OCI-M1 (cell line): ENCODE data around the gene REX1BD.
"Not testable (repeated sequence)": the region's sequence is repeated elsewhere in the genome, so short reads cannot be mapped to it uniquely, and the experiment has no call there.

Experiments used
- DNase-seq: peaks from one replicate; lab custom pipeline; 2025; lab: John Stamatoyannopoulos, UW

The REX1BD gene

GRCh38 chr19:18577365-18577914 is 11.2 kb upstream of the REX1BD start:
- DNase-seq = no peak

DNA sequence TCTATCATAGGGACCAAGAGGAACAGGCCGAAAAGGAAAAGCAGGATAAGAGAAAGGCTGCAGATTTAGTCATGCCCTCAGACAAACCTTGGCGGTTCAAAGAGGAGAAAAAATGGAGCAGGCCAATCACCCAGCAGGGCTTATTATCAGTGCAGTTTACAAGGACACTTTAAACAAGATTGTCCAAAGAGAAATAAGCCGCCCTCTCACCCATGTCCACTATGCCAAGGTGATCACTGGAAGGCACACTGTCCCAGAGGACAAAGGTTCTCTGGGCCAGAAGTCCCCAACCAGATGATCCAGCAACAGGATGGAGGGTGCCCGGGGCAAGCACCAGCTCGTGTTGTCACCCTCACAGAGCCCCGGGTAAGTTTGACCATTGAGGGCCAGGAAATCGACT is 8.3 kb upstream of the REX1BD start:
- DNase-seq = no peak

DNA sequence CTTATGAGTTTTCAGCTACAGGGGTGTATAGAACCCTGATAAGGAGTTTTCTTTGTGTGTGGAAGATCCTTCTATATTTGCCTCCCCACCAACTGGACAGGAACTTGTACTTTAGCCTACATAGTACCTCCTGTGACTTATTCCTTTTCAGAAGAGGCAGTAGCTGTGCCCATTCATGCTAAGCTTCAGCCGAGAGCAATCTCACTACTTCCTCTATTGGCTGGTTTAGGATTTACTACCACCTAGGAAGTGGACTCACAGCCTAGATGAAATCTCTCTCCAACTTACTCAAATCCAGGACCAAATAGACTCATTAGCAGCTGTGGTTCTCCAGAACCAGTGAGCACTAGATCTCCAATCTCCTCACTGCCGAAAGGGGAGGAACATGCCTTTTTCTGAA is 2.3 kb upstream of the REX1BD start:
- DNase-seq = peak; percentile 76

DNA sequence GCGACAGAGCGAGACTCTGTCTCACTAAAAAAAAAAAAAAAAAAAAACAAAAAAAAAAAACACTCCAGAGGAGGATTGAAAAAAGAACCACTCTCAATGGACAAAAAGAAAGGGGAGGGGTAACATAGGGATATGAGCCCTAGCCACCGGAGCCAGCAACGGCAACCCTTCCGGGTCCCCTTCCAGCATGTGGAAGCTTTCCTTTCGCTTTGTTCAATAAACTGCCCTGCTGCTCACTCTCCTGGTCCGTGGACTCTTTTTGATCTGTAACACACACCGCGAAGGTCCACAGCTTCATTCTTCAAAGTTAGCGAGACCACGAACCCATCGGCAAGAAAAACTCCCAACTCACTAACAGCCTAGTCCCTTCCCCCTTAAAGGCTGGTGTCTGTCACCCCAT is 1.0 kb upstream of the REX1BD start:
- DNase-seq = no peak

DNA sequence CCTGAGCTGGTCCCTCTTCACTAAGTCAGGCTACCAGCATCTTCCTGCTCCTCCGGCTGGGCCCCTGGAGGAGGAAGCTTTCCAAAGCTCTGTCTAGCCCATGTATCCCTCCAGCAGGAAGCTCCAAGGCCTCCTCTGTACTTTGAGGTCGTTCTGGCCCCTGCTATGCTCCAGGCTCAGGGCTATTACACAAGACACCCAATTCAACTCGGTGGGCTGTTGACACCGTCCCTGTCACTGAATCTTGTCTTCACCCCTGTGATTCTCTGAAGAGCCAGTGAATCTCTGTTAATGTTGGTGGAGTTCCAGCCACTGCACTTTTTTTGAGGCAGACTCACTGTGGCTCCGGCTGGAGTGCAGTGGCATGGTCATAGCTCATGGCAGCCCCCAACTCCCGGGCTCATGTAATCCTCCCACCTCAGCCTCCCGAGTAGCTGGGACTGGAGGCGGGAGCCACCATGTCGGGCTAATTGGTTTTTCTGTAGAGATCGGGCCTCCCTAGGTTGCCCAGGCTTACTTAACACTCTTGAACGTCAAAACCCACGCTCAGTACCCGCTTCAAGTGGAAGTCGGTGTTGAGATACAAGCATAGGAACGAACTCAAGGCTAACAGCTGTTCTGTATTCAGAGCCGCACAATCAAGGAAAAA is 512 bp upstream of the REX1BD start:
- DNase-seq = no peak

DNA sequence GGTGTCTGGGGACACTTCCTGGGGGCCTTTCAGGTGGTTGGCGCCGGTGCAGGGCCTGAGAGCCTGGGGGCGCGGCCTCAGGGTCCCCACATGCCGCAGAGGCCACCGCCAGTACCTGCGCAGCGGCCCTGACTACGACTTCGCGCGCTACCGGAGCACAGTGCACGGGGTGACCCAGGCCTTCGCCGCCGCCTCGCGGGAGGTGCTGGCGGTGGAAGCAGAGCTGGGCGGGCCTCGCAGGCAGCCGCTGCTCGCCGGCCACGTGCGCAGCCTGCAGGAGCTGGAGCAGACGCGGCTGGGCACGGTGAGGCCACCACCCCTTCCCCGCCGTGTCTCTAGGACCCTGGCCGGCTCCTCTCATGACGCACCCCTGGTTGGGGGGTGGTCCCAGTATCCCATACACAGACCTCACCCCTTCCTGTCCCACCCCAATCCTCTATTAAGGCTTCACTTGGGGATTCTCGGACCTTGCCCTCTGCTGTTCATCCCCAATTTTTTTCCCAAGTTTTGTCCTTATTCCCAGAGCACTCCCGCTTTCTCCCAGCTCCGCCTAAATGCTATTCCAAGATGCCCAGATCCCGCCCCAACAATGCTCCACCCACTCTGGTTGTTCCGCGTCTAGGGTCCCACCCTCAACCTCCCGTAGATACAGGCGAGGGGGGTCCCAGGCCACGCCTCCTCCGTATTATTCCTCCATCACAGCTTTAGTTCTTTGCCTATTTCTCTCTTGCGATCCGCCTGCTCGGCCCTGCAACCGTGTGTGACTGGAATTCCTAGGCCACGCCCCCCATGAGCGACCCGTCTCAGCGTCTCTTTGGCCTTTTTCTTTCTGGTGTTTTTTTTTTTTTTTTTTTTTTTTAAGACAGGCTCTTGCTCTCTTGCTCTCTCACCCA is 1.0 kb downstream of the REX1BD start:
- DNase-seq = peak; percentile 76

DNA sequence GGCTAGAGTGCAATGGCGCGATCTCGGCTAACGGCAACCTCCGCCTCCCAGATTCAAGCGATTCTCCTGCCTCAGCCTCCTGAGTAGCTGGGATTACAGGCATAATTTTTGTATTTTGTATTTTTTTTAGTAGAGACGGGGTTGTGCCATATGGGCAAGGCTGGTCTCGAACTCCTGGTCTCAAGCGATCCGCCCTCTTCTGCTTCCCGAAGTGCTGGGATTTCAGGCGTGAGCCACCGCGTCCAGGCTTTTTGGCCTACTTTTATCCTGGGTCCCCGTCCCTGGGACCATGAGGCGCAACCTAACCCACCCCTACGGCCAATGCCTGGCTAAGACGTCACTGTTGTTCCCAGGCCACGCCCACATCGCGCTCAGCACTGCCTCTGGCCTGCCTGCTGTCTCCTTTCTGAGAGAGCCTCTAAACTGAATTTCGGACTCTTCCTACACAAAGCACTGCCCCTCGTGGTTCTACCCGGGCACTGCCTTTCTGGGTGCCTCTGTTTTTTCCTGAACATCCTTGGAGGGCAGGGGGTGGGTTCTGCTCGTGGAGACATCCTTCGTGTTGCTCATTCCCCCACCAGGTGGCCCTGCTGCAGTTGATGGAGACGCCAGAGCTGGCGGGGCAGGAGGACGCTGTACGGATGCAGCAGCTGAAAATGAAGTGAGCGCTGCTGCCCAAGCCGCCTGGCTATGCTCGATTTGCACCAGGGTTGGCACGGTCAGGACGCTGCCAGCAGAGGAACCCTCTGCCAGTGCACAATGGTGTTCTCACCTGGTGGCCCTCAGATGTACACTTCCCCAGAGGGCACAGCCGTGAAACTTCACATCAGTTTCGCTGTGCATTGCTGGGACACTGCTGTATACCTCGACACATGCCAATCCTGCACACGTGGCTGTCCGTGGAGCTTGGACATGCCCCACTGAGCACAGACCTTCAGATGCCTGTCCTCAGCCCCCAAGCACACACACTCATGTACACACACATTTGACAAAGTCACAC is 2.0 kb downstream of the REX1BD start:
- DNase-seq = no peak

- DNase-seq = no peak
Measured at GRCh38 chr19:18591735-18592385, 3.3 kb downstream of the REX1BD start.

DNA sequence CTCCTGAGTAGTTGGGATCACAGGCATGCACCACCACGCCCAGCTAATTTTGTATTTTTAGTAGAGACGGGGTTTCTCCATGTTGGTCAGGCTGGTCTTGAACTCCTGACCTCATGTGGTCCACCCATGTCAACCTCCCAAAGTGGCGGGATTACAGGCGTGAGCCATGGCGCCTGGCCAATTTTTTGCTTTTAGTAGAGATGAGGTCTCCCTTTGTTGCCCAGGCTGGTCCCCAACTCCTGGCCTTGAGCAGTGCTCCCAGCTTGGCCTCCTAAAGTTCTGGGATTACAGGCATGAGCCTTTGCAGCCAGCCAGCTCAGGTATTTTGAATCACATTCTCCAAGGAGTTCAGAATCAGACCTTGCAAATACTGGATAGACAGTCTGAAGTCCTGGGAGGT is 4.1 kb downstream of the REX1BD start:
- DNase-seq = not testable (repeated sequence)

DNA sequence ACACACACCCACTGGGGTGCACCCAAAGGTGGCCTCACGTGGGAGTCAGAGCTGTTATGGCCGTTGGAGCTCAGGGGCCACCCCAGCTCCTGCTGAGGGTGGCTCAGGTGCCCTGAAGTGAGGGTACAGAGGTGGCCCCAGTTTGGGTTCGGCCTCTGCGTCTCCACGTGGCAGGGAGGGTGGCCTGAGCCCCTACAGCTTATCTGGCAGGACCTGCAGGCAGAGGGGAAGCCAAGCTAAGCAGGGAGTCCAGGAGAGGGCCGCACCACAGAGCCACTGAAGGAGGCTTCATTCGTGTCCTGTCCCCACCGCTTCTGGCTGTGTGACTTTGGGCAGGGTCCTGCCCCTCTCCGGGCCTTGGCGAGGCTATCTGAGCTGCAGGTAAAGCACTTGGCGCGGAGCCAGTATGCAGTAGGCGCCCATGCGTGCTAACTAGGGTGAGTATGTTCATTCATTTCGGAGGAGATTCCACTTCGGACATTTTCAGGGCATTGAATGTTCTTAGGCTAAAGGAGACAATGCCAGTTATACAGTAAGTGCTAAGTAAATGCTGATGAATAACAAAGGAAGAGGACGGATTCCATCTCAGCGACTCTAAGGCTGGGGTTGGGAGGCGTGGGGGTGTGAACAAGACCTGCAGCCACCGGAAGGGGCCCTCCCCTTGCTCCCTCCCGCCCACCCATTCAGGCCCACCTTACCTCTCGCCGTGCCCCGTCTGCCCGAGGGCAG is 4.9 kb downstream of the REX1BD start:
- DNase-seq = no peak

DNA sequence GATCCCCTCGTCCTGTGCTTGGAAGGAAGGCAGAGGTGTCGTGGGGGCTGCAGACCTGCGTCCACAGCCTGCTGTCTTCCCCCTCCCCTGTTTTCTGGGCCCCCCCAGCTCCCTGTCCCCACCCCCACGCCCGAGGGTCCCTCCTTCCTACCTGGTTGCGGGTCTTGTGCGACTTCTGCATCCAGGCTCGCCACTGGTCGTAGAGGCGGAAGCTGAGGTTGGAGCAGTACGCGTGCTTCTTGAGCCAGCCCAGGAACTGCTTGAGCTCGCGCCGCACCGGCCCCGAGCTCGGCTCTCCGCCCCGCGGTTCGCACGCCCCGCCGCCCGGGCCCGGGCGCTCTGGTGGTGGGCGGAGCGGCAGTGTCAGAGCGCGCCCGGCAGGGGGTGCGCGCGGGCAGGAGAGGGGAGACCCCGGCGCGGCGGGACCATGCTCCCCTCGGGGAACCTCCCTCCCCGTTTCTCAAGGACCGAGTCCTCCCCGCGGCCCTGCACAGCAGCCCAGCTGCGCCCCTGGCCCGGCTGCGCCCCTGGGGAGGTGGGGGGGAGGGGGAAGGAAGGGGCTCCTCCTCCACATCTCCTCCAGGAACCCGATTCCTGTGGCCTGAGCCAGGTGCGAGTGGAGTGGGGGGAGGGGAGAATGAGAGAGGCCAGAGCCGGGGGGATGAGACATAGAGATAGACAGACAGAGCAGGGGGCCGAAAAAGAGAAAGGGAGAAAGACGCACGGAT is 5.7 kb downstream of the REX1BD start:
- peak; percentile 87 for DNase-seq

GRCh38 chr19:18594824-18595373 is 6.3 kb downstream of the REX1BD start:
- DNase-seq = no peak

DNA sequence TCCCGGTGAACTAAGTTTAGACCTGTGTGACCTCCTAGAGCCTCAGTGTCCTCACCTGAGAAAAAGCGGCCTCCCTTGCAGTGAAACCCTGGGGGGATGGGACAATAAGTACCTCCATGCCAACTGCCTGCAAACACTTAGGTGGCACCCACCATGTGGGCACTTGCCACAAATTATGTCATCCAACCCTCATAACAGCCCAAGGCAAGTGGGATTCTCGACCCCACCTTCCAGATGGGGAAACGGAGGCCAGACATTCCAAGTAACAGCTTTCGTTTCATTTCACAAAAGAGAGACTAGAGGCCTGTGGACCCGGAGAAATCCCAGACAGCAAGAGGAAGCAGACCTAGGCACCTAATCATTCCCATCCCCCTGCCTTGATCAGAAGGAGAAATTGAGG is 6.9 kb downstream of the REX1BD start:
- no peak for DNase-seq

DNA sequence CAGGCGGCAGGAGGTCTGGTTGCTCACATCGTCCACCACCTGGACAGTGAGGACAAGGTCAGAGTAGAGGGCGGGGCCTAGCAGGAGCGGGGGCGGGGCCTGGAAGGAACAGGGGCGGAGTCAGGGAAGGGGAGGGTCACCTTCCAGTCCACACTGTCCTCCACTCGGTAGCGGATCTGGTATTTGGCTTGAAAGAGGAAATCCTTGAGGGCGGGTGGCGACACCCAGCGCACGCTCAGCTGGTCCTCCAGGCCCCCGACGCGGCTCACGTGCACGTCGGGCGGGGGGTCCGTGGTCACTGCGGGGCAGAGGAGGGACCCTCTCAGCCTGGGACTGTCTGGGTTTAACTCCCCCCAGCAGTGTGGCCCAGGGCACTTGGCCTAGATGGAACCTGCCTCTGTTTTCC is 8.2 kb downstream of the REX1BD start:
- peak; percentile 87 for DNase-seq

- no peak for DNase-seq
Measured at GRCh38 chr19:18597809-18598660, 9.4 kb downstream of the REX1BD start.

DNA sequence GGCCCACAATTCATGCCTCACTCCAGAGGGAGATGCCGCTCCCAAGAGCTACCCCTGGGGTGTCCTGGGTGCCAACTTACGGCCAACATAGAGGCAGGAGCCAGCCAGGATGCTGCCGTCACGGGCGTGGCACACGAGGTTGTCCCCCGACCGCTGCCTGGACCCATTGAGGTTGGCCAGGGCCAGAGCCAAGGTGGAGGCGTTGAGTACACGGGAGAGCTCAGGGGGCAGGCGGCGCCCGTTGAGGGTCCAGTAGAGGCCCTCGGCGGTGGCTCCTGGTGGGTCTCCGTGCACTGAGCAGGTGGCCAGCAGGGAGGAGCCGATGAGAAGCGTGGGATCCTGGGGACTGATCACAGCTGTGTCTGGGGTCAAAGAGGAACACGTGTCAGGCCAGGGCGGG is 10.9 kb downstream of the REX1BD start:
- DNase-seq = no peak

DNA sequence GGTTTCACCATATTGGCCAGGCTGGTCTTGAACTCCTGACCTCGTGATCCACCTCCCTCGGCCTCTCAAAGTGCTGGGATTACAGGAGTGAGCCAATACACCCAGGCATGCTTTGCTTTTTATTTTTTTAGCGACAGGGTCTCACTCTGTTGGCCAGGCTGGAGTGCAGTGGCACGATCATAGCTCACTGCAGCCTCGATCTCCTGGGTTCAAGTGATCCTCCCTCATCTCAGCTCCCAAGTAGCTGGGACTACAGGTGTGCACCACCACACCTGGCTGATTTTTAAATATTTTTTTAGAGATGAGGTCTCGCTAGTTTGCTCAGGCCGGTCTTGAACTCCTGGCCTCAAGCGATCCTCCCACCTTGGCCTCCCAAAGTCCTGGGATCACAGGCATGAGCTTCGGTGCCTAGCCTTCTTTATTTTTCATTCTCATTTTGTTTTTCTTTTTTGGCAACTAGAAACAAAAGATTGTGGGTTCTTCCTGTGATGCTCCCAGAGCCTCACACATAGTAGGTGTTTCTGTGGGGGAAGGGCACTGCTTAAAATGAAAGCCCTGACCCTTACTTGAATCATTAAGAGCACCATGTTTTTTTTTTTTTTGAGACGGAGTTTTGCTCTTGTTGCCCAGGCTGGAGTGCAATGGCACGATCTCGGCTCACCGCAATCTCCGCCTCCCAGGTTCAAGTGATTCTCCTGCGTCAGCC is 12.2 kb downstream of the REX1BD start:
- not testable (repeated sequence) for DNase-seq

DNA sequence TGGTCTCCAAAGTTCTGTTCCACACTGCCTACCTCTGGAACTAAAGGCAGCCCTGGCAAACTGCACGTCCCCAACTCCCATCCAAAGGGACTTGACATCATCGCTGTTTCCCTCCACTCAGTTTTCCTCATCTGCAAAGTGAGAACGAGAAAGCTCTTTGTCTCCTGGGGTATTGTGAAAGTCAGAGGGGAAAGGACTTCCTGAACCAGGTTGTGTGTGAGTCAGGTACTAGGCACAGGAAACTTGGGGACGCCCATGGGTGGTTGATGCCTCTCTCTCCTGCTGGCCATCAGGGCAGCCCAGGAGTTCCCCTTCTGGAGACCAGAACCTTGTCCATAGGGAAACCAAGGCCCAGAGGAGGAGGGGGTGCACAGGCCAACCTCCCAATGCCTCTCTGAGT is 13.3 kb downstream of the REX1BD start:
- DNase-seq = no peak
